ENCODE results near the gene KIF3C. TPM values are rescaled to one million over a fixed set of nuclear protein-coding genes. Genes with fewer than 3 reads are reported as not detected.
A peak's percentile ranks its signal among the peaks of the same experiment; 100 is the strongest.
"Not testable (repeated sequence)": the region's sequence is repeated elsewhere in the genome, so short reads cannot be mapped to it uniquely, and the experiment has no call there.

The KIF3C gene
- total RNA-seq, 1 experiment from 2014 or later = 3.2 TPM

- DNase-seq (ENCODE audit: low spot score) = not testable (repeated sequence)
Observed at GRCh38 chr2:25917411-25917810, 64.9 kb downstream of the KIF3C start.

- not testable (repeated sequence) for DNase-seq (ENCODE audit: low spot score)
Observed at GRCh38 chr2:25915944-25916772, 66.1 kb downstream of the KIF3C start.

DNA sequence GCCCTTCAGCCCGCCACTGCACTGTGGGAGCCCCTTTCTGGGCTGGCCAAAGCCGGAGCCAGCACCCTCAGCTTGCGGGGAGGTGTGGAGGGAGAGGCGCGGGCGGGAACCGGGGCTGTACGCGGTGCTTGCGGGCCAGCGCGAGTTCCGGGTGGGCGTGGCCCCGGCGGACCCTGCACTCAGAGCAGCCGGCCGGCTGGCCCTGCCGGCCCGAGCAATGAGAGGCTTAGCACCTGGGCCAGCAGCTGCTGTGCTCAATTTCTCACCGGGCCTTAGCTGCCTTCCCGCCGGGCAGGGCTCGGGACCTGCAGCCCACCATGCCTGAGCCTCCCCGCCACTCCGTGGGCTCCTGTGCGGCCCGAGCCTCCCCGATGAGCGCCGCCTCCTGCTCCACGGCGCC lies 66.9 kb downstream of the KIF3C start:
- not testable (repeated sequence) for DNase-seq (ENCODE audit: low spot score)

DNA sequence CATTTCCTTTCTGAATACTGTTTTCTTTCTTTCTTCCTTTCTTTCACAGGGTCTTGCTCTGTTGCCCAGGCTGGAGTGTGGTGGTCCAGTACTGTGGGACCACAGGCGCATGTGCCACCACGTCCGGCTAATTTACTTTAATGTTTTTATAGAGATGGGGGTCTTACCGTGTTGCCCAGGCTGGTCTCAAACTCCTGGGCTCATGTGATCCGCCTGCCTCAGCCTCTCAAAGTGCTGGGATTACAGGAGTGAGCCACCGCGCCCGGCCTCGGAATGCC lies 68.7 kb downstream of the KIF3C start:
- not testable (repeated sequence) for DNase-seq (ENCODE audit: low spot score)

DNA sequence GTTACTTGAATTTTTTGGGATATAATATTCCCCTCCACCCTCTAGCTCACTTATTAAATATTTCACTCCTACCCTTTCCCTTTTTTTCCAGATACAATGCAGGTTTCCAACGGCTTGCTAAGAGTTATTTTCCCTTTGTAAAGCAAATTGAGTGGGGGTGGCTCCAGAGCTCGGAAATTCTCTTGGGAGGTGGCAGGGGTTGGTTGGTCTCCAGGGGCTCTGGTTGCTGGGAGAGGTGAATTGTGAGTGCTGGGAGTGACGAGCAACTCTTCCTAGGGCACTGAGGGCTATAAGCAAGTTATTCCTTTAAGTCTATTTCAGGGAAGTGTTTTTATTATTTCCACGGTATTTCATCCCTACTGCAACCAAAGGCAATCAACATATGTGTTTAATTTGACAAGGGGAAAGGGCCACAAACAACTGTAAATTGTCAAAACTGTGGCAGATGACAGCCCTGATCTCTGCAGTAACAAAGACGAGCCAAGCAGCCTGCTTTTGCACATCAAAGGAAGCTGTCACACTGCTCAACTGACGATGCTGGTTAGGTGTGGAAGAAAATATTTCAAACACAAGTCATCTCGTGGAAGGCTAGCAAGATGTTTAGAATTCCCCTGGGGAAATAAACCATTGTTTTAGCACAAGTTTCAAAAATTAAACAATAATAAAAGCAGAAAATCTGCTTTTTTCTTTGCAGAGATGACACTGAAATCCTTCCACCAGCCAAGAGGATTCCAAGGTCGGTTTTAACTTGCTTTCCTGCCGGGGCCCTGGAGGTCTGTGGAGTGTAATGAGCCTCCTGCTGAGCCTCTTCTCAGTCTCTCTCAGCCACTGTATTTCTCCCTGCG lies 69.2 kb downstream of the KIF3C start:
- DNase-seq (ENCODE audit: low spot score) = no peak

- not testable (repeated sequence) for DNase-seq (ENCODE audit: low spot score)
Observed at GRCh38 chr2:25909574-25909973, 72.7 kb downstream of the KIF3C start.

GRCh38 chr2:25905126-25905525 lies 77.2 kb downstream of the KIF3C start:
- no peak for DNase-seq (ENCODE audit: low spot score)

DNA sequence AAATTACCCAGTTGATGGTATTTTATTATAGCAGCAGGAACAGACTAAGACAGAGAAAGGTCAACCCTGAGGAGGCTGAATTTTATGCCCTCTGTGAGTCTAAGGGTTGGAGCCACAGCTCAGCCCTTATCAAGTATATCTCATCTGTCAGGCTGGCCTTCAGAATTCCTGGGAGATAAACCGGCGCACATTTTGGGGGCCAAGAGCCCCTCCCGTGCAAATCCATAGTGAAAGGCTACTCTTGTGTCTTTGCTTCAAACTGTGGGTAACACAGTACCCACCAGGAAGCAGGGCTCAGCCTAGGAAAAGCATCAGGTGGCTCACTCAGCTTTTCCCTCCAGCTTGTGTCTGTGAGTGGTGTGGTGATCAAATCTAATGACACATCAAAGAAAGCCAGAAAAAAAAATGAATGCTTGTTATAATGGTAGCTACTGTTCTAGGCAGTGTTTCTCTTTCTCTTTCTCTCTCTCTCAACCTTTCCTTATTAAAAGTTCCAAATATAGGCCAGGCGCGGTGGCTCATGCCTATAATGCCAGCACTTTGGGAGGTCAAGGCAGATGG lies 79.0 kb downstream of the KIF3C start:
- DNase-seq (ENCODE audit: low spot score) = no peak

DNA sequence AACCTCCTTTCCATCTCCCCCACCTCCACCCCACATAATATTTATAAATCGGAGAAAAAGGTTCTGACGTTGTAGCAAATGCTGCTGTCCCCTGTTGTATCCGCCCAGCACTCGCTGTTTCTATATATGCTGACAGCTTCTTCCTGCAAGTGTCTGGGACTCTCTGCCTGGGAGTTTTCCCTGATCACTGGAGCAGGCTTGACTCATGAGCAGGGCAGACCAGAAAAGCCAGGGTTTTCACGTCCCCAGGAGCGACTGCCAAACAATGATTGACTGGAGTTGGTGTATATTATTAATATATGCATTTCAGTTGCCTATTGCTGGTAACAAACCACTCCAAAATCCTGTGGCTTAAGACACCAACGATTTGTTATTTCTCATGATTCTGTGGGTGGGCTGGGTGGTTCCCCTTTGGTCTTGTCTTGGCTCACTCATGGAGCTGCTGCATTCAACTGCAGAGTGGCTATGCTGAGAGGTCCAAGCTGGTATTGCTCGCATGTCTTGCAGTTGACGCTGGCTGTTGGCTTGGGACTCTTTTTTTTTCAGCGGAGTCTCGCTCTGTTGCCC lies 82.8 kb downstream of the KIF3C start:
- DNase-seq (ENCODE audit: low spot score) = no peak

GRCh38 chr2:25897506-25897905 lies 84.8 kb downstream of the KIF3C start:
- no peak for DNase-seq (ENCODE audit: low spot score)

DNA sequence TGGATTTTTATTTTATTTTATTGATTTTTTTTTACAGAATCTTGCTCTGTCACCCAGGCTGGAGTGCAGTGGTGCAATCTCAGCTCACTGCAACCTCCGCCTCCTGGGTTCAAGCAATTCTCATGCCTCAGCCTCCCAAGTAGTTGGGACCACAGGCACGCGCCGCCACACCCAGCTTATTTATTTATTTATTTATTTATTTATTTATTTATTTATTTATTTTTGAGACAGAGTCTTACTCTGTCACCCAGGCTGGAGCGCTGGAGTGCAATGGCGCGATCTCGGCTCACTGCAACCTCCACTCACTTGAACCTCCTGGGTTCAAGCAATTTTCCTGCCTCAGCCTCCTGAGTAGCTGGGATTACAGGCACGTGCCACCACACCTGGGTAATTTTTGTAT lies 86.0 kb downstream of the KIF3C start:
- not testable (repeated sequence) for DNase-seq (ENCODE audit: low spot score)

DNA sequence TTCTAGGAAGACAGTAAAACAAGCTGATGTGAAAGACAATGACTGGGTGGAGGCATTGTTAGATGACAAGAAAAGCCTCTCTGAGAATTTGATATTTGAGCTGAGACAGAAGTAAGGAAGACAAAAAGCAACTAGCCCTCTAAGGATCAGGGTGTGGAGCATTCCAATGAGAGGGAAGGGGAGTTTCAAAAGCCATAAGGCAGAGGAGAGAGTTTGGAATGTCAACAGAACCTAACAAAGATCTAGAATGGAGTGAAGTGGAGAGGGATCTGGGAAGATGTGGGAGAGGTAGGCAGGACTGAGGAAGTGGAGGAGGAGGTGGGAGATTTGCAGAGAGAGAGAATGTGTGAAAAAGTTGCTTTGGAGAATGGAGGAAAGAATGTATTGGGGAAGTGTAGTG lies 86.7 kb downstream of the KIF3C start:
- DNase-seq (ENCODE audit: low spot score) = no peak

GRCh38 chr2:25895018-25895417 lies 87.3 kb downstream of the KIF3C start:
- no peak for DNase-seq (ENCODE audit: low spot score)

DNA sequence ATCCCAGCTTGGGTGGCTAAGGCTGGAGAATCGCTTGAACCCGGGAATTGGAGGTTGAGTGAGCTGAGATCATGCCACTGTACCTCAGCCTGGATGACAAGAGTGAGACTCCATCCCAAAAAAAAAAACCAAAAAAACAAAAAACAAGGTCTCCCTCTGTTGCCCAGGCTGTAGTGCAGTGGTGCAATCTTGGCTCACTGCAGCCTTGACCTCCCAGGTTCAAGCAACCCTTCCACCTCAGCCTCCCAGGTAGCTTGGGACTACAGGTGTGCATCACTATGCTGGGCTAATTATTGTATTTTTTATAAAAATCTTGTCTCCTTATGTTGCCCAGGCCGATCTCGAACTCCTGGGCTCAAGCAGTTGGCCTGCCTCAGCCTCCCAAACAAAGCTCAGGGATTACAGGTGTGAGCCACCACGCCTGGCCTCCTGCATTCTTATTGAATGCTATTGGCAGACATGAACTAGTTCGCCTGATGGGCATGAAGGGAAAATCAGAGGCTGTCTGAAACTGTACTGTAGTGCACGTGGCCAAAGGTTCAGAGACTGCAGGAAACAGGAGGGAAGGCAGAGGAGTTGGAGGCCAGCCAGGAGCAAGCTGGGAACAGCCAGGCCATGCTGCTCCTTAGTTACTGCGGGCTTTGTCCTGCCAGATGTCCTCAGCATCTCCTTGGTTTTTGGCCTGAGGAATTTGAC lies 88.0 kb downstream of the KIF3C start:
- DNase-seq (ENCODE audit: low spot score) = peak; percentile 51

- no peak for DNase-seq (ENCODE audit: low spot score)
Observed at GRCh38 chr2:25891672-25892071, 90.6 kb downstream of the KIF3C start.

GRCh38 chr2:25887624-25888242 lies 94.6 kb downstream of the KIF3C start:
- DNase-seq (ENCODE audit: low spot score) = no peak

- DNase-seq (ENCODE audit: low spot score) = peak; percentile 16
Observed at GRCh38 chr2:25885933-25886332, 96.4 kb downstream of the KIF3C start.

DNA sequence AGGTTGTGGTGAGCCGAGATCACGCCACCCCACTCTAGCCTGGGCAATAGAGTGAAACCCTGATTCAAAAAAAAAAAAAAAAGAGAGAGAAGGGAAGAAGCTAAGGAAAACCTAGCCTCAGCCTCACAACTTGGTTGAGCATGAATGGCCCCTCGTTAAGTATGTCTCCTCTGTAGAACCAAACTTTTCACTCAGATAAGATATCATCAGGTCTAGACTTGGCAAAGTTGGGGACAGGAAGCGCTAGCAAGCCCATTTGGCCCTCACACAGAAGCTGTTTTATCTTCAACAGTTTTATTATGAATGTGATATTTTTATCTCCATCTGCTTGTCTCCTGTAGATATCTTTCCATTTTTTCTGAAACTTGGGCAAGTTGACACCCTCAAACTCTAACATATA lies 100.5 kb downstream of the KIF3C start:
- no peak for DNase-seq (ENCODE audit: low spot score)

- DNase-seq (ENCODE audit: low spot score) = peak; percentile 64
Observed at GRCh38 chr2:25879133-25879730, 103.1 kb downstream of the KIF3C start.

- DNase-seq (ENCODE audit: low spot score) = peak; percentile 97
Observed at GRCh38 chr2:25878361-25879132, 103.8 kb downstream of the KIF3C start, which contains the start of gene ASXL2. Gene ASXL2, minus strand, starts transcription at chr2:25878487. Its CDS starts 265 bp downstream, at chr2:25878222.
